ENCODE data around the gene NPIPB9.
"Not testable (repeated sequence)": the region's sequence is repeated elsewhere in the genome, so short reads cannot be mapped to it uniquely, and the experiment has no call there.

The NPIPB9 gene

GRCh38 chr16:28751487-28751886 lies at the start of gene NPIPB9:
NPIPB9 (plus strand) TSS chr16:28751787.
- not testable (repeated sequence) for DNase-seq

DNA sequence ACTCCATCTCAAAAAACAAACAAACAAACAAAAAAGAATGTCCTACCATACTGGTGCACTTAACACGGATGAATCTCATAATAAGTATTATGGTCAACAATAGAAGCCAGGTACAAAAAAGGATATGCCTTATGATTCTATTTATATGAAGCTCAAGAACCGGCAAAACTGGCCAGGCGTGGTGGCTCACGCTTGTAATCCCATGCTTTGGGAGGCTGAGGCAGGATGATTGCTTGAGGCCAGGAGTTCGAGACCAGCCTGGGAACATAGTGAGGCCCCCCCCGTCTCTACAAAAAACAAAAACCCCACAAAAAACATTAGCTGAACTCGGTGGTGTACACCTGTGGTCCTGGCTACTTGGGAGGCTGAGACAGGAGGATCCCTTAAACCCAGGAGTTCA lies 47.3 kb upstream of the NPIPB9 start:
- DNase-seq: not testable (repeated sequence)

DNA sequence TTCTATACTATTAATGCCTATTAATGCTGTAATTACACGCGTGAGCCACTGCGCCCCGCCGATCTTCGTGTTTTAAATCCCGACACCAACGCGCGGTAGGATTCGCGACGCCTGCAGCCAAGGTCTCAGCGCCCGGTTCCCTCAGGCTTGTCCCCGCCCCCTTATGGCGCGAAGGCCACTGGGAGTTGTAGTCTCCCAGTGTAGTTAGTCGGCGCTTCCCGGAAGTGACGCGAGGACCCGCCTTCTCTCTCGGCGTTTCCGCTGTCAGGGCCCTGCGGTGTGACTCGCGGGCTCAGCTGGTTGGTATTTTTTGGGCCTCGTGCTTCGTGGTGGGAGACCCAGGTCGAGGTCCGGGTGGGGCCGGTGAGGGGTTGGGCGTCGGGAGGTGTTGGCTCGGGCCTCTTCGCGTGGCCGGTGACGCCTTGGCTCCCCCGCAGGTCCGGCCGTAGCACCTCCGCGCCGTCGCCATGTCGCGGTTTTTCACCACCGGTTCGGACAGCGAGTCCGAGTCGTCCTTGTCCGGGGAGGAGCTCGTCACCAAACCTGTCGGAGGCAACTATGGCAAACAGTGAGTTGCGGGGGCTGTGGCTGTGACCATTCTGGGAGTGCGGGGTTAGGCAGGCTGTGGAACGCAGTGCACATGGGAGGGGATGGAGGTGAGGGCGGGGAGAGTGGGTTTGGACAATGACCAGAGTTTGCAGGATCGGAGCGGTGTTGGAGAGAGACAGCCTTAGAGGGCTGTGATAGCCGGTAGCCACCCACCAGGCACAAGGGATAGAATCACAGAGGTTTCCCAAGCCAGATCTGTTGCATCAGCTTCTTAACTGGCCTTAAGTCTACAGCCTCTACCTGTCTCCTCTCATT lies 40.1 kb upstream of the NPIPB9 start, which contains the start of gene EIF3C:
Gene EIF3C (plus strand): TSS at position 245 of the 864 bp plus-strand sequence. CDS start 223 bp downstream, at position 468.
- DNase-seq: not testable (repeated sequence)

DNA sequence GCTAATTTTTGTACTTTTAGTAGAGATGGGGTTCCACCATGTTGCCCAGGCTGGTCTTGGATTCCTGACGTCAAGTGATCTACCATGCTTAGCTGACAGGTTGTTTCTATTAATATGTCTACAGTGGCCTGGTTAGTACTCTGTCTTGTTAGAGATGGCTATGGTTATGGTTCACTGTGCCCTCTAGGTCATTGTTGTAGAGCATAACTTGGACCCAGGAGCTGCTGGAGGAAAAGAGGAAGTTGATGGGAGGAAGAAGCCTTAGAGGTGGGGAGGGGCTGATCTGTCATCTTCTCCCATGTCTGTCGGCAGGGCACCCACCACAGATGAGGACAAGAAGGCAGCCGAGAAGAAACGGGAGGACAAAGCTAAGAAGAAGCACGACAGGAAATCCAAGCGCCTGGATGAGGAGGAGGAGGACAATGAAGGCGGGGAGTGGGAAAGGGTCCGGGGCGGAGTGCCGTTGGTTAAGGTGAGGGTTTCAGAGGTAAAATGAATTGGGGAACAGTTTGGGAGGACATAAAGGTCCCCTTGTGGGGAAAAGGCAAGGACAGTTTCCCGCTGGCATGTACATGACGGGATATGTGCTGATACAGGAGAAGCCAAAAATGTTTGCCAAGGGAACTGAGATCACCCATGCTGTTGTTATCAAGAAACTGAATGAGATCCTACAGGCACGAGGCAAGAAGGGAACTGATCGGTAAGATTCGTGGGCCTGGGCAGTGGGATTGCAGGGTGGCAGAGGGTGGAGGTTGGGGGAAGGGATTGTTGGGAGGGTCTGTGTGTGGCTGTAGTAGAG lies 28.5 kb upstream of the NPIPB9 start:
- not testable (repeated sequence) for DNase-seq

GRCh38 chr16:28731253-28731652 lies 20.3 kb upstream of the NPIPB9 start:
- not testable (repeated sequence) for DNase-seq

- DNase-seq: not testable (repeated sequence)
These were observed 19.0 kb upstream of the NPIPB9 start for GRCh38 chr16:28732455-28733124.

DNA sequence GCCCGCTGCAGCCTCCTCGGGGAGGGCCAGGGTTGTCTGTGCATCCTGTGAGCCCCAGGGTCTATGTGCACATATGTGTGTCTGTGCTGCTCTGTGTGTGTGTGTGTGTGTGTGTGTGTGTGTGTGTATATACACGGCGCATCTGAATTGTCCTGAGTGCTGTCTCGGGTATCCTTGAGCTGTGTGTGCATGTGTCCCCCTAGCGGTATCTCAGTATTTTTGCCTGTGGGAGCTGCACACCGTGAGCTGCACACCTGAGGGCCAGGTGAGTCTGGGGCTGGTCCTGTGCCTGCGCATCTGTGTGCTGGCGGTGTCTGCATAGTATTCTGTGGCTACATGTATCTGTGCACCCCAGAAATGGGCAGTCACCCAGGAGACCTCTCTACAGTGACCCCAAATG lies 11.8 kb upstream of the NPIPB9 start:
- DNase-seq: not testable (repeated sequence)

- DNase-seq: not testable (repeated sequence)
These were observed 11.0 kb upstream of the NPIPB9 start for GRCh38 chr16:28740631-28741030.

DNA sequence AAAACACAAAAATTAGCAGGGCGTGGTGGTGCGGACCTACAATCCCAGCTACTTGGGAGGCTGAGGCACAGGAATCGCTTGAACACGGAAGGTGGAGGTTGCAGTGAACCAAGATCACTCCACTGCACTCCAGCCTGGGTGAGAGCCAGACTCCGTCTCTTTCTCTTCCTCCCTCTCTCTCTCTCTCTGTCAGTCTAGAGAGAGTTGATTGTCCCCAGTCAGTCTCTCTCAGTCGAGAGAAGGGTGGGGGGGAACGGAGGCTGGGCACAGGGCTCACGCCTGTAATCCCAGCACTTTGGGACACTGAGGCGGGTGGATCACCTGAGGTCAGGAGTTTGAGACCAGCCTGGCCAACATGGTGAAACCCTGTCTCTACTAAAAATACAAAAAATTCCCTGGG lies 10.3 kb upstream of the NPIPB9 start:
- not testable (repeated sequence) for DNase-seq

DNA sequence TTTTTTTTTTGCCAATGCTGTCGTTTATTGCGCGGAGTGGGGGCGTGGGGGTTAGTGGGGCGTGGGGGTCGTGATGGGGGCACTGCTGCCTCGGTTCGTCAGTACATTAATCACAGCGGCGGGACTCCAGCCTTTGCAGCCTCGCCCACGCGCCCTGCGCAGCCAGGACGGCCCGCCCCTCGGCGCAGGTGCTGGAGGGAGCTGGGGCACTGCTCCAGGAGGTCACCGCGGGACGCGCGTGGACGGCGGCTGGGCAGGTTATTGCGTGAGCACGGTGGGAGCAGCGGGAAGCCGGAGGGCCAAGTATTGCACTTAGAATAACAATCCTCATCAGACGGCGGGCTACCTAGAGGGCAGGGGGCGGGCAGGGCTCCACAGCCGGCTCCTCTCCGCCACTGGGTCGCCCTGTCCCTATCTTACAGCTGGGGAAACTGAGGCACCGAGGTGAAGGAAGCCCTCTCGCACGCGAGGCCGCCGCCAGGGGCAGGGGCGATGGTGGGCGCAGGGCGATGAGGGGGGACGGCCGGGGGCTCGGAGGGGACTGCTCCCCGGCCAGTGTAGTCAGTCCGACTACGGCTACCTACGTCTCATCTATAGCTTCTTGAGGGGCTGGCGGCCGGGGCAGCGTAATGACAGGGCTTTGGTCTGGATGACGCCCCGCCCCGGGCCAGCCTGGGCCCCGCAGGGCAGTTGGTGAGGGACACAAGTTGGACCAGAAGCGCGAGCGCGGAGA lies 4.8 kb upstream of the NPIPB9 start:
- DNase-seq: peak; percentile 0

DNA sequence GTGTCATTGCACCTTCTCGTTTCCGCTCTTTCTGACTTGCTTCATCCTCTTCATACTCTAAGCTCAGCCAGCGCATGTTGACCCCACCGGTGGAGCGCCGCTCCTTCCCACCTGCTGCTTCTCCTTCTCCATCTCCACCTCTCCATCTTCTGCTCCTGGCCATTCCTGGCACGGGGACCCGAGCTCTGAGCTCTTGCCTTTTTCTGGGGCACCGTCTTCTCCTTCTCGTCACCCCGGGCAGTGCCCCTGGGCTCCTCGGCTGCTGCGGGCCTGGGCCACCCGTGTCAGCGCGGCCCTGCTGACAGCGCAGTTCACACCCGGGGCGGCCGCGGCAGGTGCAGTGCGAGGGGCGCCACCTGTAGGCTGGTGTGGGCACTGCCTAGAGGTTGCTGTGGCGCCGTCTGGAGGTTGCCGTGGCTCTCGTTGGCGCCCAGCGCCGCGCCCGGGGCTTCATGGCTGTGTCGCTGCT lies 1.6 kb upstream of the NPIPB9 start:
- DNase-seq: not testable (repeated sequence)

DNA sequence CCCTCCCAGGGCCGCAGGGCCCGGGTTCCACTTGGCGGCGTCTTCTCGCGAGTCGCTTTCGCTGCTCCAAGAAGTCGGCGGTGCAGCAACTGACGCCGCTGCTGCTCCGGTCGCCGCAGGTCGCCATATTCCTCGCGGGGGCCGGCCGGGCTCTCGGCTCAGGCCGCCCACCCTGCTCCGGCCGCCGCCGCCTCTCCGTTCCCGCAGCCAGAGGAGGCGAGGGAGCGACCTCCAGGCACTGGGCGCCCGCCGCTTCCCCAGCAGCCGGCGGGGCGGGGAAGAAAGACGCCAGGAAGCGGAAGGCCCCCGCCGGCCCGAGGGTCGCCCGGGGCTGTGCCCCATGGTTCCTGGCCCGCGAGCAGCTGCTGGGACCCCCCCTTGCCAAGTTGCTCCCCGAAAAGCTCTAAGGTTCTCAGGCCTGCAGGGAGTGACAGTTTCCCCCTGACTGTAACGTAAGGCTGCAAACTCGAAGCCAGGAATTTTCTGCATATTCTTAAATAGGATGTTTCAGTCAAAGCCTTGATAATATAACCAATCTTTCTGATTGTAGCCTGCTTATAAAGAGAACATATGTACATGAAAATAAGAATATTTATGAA lies 1.0 kb upstream of the NPIPB9 start:
- DNase-seq: not testable (repeated sequence)

- not testable (repeated sequence) for DNase-seq
These were observed 30.1 kb downstream of the NPIPB9 start for GRCh38 chr16:28781697-28782096.

DNA sequence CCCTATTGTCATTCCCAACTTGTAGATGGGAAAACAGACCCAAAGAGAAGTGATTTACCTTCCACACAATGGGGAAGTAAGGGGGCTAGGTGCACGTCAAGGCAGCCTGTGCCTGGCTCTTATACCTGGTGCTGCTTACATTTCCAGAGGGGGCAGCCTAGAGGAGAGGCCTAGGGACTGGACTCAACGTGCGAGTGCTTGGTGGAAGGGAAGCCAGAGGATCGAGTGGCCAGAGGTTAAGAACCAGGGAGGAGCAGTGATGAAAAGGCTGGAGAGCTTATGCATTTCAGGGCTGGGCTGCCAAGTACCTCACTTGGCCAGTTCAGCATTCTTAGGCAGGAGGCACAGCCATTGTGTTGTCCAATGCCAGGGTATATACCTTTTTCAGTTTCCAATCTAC lies 30.8 kb downstream of the NPIPB9 start:
- not testable (repeated sequence) for DNase-seq

DNA sequence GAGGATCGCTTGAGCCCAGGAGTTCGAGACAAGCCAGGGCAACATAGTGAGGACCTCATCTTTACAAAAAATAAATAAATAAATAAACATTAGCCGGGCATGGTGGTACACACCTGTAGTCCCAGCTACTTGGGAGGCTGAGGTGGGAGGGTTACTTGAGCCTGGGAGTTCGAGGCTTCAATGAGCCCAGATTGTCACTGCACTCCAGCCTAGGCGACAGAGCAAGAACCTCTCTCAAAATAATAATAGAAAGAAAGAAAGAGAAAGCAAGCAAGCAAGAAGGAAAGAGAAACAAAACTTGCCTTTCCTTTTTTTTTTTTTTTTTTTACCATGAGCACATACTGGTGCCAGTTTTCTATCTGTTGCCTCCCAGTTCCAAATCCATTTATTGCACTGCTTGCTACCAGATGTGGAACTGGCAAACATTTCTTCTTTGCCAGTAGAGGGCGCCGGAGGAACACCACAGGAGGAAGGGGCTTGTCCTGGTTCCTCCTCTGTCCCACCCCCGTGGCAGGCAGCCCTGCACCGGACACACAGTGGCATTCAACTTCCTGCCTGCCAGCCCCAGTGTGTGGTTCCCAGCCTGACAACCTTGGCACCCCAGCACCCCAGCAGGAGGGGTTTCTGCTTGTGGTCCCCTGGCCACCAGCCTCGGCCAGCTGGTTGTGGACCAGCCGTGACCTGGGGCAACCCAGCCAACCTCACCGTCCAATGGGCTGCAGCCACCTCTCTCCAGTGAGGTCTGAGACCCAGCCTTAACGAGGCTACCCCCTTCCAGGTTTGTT lies 50.8 kb downstream of the NPIPB9 start:
- DNase-seq: peak; percentile 21

- not testable (repeated sequence) for DNase-seq
These were observed 56.0 kb downstream of the NPIPB9 start for GRCh38 chr16:28807445-28808120.

DNA sequence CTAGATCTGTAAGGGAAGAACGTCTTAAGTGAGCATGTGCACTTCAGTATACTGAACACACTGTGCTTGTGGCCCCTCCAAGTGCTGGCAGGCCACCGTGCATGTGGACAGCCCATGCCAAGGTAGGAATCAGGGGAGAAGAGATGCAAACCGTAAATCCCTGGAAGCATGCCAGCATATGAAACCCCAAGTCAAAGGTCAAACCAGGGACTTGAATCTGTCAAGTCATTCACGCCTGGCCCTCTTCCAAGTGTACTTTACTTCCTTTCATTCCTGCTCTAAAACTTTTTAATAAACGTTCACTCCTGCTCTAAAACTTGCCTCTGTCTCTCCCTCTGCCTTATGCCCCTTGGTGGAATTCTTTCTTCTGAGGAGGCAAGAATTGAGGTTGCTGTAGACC lies 68.4 kb downstream of the NPIPB9 start:
- DNase-seq: no peak

GRCh38 chr16:28820546-28820945 lies 69.0 kb downstream of the NPIPB9 start:
- DNase-seq: not testable (repeated sequence)

GRCh38 chr16:28821874-28822519 lies 70.4 kb downstream of the NPIPB9 start:
- no peak for DNase-seq

Measured in NCI-H226 (cell line).